Measurements from ENCODE around the gene SGCA. TPM values are rescaled to one million over a fixed set of nuclear protein-coding genes. Genes with fewer than 3 reads are reported as not detected.

Gene SGCA
- total RNA-seq, 1 donor from 2014 or later, result 137 TPM

GRCh38 chr17:50146230-50146926 is 19.4 kb upstream of the SGCA start:
- Histone ChIP-seq H3K4me1 (peaks cover 88% of the 10 kb centered on the region), H3K27ac (replicated peaks) (peak overlapping the region; percentile 98), H3K4me3 (peak overlapping the region; percentile 98), H3K9me3 (replicated peaks) (no peaks in the 10 kb centered on the region), H3K27me3 (ENCODE audit: low read depth) (no peaks in the 10 kb centered on the region), H3K36me3 (peaks cover 40% of the 10 kb centered on the region)
- no peak for DNase-seq
- TF ChIP-seq CTCF (IDR thresholded peaks at IDR 0.05; ENCODE audit: borderline replicate concordance), result peak; percentile 21
- intact Hi-C loops (cut with micrococcal nuclease), result no loop called here

GRCh38 chr17:50146927-50147665 is 18.7 kb upstream of the SGCA start:
- no peaks in the 10 kb centered on the region for H3K27me3 ChIP-seq (ENCODE audit: low read depth)
- no peaks in the 10 kb centered on the region for H3K9me3 ChIP-seq (replicated peaks)
- intact Hi-C loops (cut with micrococcal nuclease), result no loop called here
- no peak for DNase-seq
- H3K27ac ChIP-seq (replicated peaks), result peak overlapping the region; percentile 98
- no peak for TF ChIP-seq CTCF (IDR thresholded peaks at IDR 0.05; ENCODE audit: borderline replicate concordance)
- peak overlapping the region; percentile 98 for H3K4me3 ChIP-seq
- peaks cover 88% of the 10 kb centered on the region for H3K4me1 ChIP-seq
- H3K36me3 ChIP-seq, result peaks cover 32% of the 10 kb centered on the region

- Histone ChIP-seq H3K27me3 (ENCODE audit: low read depth) (no peaks in the 10 kb centered on the region), H3K9me3 (replicated peaks) (no peaks in the 10 kb centered on the region), H3K27ac (replicated peaks) (peak overlapping the region; percentile 98), H3K36me3 (peaks cover 25% of the 10 kb centered on the region), H3K4me1 (peaks cover 88% of the 10 kb centered on the region), H3K4me3 (peak overlapping the region; percentile 98)
- TF ChIP-seq CTCF (IDR thresholded peaks at IDR 0.05; ENCODE audit: borderline replicate concordance), result no peak
- no peak for DNase-seq
- intact Hi-C loops (cut with micrococcal nuclease), result no loop called here
These were observed 18.0 kb upstream of the SGCA start for GRCh38 chr17:50147841-50148225.

- no peaks in the 10 kb centered on the region for H3K27me3 ChIP-seq (ENCODE audit: low read depth)
- intact Hi-C loops (cut with micrococcal nuclease), result no loop called here
- TF ChIP-seq CTCF (IDR thresholded peaks at IDR 0.05; ENCODE audit: borderline replicate concordance), result no peak
- H3K4me1 ChIP-seq, result peaks cover 94% of the 10 kb centered on the region
- peak; percentile 53 for DNase-seq
- peak overlapping the region; percentile 98 for H3K4me3 ChIP-seq
- peaks cover 19% of the 10 kb centered on the region for H3K36me3 ChIP-seq
- H3K27ac ChIP-seq (replicated peaks), result peak overlapping the region; percentile 98
- no peaks in the 10 kb centered on the region for H3K9me3 ChIP-seq (replicated peaks)
These were observed 17.3 kb upstream of the SGCA start for GRCh38 chr17:50148226-50149090.

- Histone ChIP-seq H3K36me3 (peaks cover 13% of the 10 kb centered on the region), H3K9me3 (replicated peaks) (no peaks in the 10 kb centered on the region), H3K4me1 (peaks cover 98% of the 10 kb centered on the region), H3K27me3 (ENCODE audit: low read depth) (no peaks in the 10 kb centered on the region), H3K27ac (replicated peaks) (peak overlapping the region; percentile 98), H3K4me3 (peak overlapping the region; percentile 98)
- intact Hi-C loops (cut with micrococcal nuclease), result no loop called here
- no peak for TF ChIP-seq CTCF (IDR thresholded peaks at IDR 0.05; ENCODE audit: borderline replicate concordance)
- no peak for DNase-seq
These were observed 16.8 kb upstream of the SGCA start for GRCh38 chr17:50149091-50149416.
